ENCODE data around the gene CACNA1B.
"Not testable (repeated sequence)": the region's sequence is repeated elsewhere in the genome, so short reads cannot be mapped to it uniquely, and the experiment has no call there.

The CACNA1B gene

DNA sequence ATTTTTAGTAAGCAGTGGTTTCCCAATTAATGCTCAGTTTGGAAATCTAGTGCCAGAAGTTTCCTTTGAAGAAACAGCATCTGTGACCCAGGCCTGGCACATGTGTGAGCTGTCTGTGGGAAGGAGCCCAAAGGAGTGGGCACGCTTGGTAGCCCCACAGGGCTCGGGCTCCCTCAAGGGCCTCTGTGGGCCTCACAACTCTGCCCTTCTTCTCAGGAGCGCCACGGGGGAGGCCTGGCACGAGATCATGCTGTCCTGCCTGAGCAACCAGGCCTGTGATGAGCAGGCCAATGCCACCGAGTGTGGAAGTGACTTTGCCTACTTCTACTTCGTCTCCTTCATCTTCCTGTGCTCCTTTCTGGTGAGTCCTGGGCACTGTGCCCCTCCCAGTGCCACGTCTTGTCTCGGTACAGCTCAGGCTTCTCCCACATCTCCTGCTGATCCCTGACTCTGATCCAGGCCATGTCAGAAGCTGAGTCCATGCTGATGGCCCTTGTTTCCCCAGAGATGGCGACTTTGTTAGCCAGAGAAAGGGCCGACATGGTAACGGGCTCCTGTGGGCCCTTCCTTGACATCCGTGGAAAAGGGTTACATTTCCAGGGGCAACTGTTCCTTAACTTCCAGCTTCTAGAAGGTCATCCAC, 200.4 kb downstream of the CACNA1B start:
- DNase-seq, result no peak

- no peak for DNase-seq
These were observed 201.3 kb downstream of the CACNA1B start for GRCh38 chr9:138078846-138079245.

GRCh38 chr9:138080979-138081378, 203.4 kb downstream of the CACNA1B start:
- DNase-seq, result peak; percentile 5

- DNase-seq, result no peak
These were observed 205.5 kb downstream of the CACNA1B start for GRCh38 chr9:138082918-138083636.

GRCh38 chr9:138083873-138084272, 206.3 kb downstream of the CACNA1B start:
- DNase-seq, result peak; percentile 13

DNA sequence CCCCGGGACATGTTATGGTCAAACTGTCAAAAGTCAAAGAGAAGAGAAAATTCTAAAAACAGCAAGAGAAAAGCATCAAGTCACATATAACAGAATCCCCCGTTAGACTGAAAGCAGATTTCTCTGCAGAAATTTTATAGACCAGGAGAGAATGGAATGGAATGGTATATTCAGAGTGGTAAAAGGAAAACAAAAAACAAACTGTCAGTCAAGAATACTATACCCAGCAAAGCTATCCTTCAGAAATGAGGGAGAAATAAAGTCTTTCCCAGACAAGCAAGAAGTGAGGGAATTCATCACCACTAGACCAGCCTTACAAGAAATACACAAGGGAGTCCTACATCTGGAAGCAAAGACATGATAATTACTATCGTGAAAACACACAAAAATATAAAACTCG, 208.0 kb downstream of the CACNA1B start:
- no peak for DNase-seq

DNA sequence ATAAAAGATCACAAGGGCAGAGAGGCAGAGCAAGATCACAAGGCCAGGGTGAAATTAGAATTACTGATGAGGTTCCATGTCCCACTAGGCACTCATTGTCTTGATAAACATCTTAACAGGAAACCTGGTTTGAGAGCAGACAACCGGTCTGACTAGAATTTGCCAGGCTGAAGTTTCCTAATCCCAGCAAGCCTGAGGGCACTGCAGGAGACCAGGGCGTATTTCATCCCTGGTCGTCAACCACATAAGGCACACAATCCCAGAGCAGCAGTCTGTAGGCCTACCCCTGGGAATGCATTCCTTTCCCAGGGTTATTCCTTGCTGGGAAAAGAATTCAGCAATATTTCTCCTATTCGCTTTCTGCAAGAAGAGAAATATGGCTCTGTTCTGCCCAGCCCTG, 214.5 kb downstream of the CACNA1B start:
- not testable (repeated sequence) for DNase-seq

- DNase-seq, result no peak
These were observed 216.4 kb downstream of the CACNA1B start for GRCh38 chr9:138094028-138094427.

DNA sequence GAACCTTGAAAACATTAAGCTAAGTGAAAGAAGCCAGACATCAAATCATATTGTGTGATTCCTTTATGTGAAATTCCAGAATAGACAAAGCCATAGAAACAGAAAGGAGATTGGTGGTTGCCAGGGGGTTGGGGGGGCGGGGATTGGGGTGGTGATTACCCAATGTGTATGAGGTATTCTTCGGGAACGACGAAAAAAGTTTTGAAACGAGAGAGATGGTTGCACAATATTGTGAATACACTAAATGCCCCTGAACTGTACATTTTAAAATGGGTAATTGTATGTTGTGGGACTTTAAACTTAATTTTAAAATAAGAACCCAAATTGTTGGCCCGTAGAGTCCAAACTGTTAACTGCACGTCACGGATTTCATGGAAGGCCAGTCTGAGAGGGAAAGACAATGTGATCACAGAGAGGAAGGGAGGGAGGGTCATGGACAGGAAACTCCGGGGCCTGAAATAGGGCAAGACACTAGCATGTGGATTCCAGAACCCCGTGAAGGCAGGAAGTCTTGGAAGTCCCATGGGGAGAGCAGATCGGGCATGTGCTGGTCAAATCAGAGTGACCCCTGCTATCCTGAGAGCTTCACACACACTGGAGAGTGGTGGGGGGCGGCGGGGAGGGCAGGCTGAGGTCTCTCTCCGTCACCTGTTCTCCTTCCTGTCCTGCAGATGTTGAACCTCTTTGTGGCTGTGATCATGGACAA, 218.4 kb downstream of the CACNA1B start:
- DNase-seq, result no peak

DNA sequence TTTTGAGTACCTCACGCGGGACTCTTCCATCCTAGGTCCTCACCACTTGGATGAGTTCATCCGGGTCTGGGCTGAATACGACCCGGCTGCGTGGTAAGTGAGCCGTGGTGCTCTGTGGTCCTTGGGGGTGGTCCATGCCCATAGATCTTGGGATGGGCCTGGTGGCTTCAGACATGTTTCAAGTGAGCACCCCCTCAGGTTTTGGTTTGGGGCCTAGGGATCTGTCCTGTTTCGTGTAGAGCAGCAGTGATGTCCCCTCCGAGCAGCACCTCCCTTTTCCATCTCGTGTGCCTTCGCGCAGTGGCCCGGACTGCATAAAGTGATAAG, 218.9 kb downstream of the CACNA1B start:
- no peak for DNase-seq

GRCh38 chr9:138097501-138097991, 220.0 kb downstream of the CACNA1B start:
- DNase-seq, result no peak

GRCh38 chr9:138098116-138098907, 220.7 kb downstream of the CACNA1B start:
- no peak for DNase-seq

DNA sequence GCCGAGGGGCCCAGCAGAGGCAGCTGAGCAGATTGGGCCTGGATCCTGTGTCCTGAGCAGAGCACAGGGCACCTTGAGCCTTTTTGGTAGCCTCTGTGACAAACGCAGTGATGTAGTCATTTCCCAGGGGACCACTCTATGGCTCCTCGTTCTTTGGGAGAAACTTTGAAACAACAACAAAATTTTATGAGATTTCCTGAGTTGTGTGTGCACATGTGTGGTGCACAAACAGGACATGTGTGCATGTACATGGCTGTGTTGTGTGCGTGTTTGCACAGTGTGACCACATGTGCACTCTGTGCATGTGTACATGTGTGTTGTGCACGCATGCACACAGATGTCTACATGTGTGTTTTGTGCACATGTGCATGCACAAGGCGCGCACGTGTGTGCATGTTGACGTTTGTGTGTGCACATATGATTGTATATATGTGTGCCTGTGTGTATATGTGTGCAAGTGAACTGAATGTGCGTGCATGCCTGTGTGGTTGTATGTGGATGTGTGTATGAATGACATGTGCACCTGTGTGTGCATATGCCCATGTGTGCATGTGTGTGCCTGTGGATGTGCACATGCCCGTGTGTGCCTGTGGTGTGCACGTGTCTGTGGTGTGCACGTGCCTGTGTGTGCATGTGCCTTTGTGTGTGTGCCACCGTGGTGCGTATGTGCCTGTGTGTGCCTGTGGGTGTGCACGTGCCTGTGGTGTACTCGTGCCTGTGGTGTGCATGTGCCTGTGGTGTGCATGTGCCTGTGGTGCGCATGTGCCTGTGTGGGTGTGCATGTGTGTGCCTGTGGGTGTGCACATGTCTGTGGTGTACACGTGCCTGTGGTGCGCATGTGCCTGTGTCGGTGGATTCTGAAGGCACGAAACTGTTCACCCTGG, 221.6 kb downstream of the CACNA1B start:
- no peak for DNase-seq

DNA sequence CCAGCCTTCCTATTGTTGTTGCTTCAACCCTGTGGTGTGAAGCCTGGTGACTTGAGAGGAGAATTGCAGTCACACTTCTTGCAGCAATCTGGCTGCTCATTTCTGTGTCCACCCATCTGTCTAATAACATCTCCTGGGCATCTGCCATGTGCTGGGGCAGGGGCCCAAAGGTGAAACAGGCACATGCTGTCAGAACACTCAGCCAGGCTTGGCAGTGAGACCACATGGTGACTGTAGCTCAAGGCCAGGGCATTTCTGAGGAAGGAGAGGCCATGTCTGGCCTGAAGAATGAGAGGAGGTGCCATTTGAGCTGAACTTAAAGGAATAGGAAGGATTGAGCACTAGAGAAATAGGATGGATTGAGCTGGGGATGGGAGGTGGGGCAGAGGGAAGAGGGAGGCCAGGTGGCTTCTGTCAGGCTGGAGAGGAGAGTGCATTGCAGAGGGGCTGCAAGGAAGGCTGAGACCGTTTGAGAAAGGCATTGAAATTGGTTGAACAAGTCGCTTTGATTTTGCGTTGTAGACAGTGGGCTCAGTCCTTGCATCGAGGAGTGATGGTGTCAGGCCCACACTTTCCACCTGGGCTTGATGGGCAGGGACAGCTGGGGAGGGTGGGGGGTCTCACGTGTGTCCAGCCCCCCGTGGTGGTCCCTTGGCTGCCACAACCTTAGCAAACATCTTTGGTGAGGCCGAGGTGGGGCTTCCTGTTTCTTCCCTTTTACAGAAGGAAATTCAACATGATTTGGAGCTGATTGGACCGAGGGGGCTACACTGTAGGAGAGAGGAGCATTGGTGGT, 222.4 kb downstream of the CACNA1B start:
- no peak for DNase-seq

- DNase-seq, result no peak
These were observed 223.2 kb downstream of the CACNA1B start for GRCh38 chr9:138100711-138101350.

- no peak for DNase-seq
These were observed 224.1 kb downstream of the CACNA1B start for GRCh38 chr9:138101444-138102234.

DNA sequence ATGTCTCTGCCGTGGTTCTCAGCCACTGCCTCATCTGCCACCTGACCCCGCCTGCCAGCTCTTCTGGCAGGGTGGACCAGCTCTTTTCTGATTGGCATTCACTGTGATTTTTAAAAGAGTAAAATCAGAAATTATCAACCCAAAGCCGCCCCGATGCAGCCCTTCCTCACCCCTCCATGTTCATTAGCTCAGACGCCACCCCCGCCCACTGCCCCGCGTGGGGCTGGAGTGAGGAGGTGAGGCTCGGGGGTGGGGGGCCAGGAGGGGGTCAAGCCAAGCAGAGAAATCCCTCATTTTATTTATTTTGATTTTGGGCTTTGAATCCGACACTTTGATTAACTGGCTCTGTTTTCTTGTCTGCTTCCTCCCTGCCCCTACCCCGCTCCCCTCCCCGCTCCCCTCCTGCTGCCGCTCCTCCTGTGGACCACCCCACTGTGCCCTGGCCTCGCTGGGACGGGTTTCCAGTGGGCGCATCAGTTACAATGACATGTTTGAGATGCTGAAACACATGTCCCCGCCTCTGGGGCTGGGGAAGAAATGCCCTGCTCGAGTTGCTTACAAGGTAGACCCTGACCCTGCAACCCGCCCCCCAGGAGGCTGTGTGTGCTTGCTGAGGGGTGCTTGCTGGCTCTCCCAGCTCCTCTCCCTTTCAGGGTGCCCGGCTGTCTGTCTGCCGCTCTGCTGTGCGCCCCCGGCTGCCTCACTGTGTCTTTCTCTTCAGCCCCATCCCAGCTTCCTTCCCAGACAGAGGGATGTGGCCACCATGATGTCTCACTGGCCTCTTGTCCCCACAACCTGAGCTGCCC, 224.9 kb downstream of the CACNA1B start:
- DNase-seq, result no peak

- no peak for DNase-seq
These were observed 225.7 kb downstream of the CACNA1B start for GRCh38 chr9:138103111-138103848.
